Activated T-cell treated with anti-CD3 and anti-CD28 coated beads, Interleukin-2, amount 50 U/mL, for 72 hours (primary cell): Measurements from ENCODE around the gene GPR15LG. TPM values are rescaled to one million over a fixed set of nuclear protein-coding genes. Genes with fewer than 3 reads are reported as not detected.
"Not testable (repeated sequence)": the region's sequence is repeated elsewhere in the genome, so short reads cannot be mapped to it uniquely, and the experiment has no call there.

Experiments used
- ATAC-seq, 2 donors: fragments of 150-1000 bp; cut with Tn5 transposase; replicated peaks in 1 of 2; 2 replicates each; pipeline ENCODE4 v1.10.0; 2021; ENCODE audit warnings: moderate library complexity in 2 of 2, mild to moderate bottlenecking in 1 of 2
- DNase-seq, 2 donors: peaks; one replicate each; pipeline ENCODE4 v3.0.0; 2021 to 2022; ENCODE audit warnings: mixed read lengths in 1 of 2
- H3K27ac Mint-ChIP-seq: one replicate; pipeline ENCODE4 v1.8.0; 2022; ENCODE audit warnings: mild to moderate bottlenecking, moderate library complexity, mixed read lengths
- H3K27me3 Mint-ChIP-seq: one replicate; pipeline ENCODE4 v1.8.0; 2022; ENCODE audit warnings: low read depth, mixed read lengths
- H3K36me3 Mint-ChIP-seq, 2 donors: one replicate each; pipeline ENCODE4 v1.8.0; 2022; ENCODE audit warnings: mixed read lengths in 2 of 2, mild to moderate bottlenecking in 1 of 2; ENCODE audit not compliant: insufficient read depth in 2 of 2
- H3K4me1 Mint-ChIP-seq: one replicate; pipeline ENCODE4 v1.8.0; 2022; ENCODE audit warnings: low read depth, mixed read lengths
- H3K4me3 Mint-ChIP-seq, 2 donors: one replicate each; pipeline ENCODE4 v1.8.0; 2022; ENCODE audit warnings: mild to moderate bottlenecking in 2 of 2, mixed read lengths in 2 of 2, moderate library complexity in 2 of 2
- H3K9me3 Mint-ChIP-seq, 2 donors: one replicate each; pipeline ENCODE4 v1.8.0; 2022; ENCODE audit warnings: mixed read lengths in 2 of 2
- total RNA-seq, 2 donors: library from RNA; stranded (reverse); gene quantifications; one replicate each; pipeline ENCODE4 v1.2.3, GENCODE V29; 2022

The GPR15LG gene
- not detected for total RNA-seq

DNA sequence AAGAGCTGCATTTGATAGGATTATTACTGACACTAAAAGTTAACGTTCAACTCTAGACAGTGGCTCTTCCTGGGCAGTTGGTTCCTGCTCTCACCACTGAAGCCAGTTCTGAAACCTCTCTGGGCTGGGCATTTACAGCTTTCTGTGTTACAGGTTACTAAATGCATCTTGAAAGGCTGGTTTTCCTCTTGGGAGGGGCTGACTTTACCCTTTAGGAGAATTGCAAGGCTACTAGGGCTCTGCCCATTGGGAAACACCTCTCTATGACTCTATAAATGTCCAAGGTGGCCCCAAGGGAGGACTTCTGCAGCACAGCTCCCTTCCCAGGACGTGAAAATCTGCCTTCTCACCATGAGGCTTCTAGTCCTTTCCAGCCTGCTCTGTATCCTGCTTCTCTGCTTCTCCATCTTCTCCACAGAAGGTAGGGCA lies at the start of gene GPR15LG:
Gene GPR15LG (plus strand): TSS at position 301 of the 429 bp plus-strand sequence. CDS start 51 bp downstream, at position 352.
- H3K4me3 Mint-ChIP-seq = no peak within 1 kb of the TSS
- H3K27ac Mint-ChIP-seq = no peak within 1 kb of the TSS
- peaks cover 12% of the 10 kb centered on the region for H3K4me1 Mint-ChIP-seq
- DNase-seq (no peak), ATAC-seq (no peak)
- H3K9me3 Mint-ChIP-seq = no peaks in the 10 kb centered on the region
- no peaks in the 10 kb centered on the region for H3K36me3 Mint-ChIP-seq
- H3K27me3 Mint-ChIP-seq = no peaks in the 10 kb centered on the region

DNA sequence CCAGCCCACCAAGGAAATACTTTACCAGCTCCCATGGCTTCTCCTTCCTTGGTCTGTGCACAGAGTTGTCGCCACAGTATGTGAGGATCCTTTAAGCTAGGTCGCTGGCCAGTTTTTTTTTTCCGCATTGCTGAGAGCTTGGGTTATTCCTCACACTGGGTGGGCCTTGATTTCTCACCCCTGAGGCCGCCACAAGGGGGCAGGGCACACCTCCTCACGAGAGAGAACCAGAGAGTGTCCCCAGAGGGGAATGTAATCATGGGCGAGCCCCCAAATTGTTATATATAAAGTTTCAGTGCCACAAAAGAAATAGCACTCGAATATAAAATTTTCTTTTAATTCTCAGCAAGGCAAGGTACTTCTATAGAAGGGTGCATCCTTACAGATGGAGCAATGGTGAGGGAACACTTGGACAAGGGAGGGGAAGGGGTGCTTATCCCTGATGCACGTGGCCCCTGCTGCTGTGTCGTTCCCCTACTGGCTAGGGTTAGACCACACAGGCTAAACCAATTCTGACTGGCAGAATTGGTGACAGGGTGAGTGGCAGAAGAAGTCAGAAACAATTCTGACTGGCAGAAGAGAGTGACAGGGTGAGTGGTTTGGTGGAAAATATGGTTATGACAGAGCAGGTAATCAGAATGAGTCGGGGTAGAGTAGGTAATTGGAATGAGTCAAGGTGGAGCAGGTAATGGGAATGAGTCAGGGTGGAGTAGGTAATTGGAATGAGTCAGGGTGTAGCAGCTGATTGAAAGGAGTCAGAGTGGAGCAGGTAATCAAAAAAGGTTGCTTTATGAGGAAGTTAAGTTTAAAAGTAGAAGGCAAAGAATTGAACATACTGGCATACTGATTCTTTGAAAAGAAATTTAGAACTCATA lies 47.5 kb upstream of the GPR15LG start:
- H3K4me1 Mint-ChIP-seq, H3K27ac Mint-ChIP-seq, H3K4me3 Mint-ChIP-seq: not testable (repeated sequence)
- Mint-ChIP-seq H3K36me3 (peaks cover 13 to 16% of the 10 kb centered on the region in 2 donors), H3K9me3 (peaks cover 10 to 20% of the 10 kb centered on the region in 2 donors), H3K27me3 (peaks cover 24% of the 10 kb centered on the region)
- DNase-seq (peak; percentile 12 to 18), ATAC-seq (peak; percentile 80 to 84)

DNA sequence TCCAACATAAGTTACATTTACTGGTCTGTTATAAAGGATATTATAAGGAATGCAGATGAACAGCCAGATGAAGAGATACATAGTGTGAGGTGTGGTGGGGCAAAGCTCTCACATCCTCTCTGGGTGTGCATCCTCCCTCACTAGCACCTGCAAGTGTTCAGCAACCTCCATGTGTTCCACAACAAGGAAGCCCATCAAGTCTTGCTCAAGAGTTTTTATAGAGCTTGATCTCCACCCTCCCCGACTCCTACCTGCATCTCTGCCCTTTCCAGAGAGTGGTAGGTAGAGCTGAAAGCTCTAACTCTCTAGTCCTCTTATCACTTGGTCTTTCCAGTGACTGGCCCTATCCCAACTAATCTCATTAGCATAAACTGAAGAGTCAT lies 46.8 kb upstream of the GPR15LG start:
- Mint-ChIP-seq H3K27ac (no peak overlapping the region), H3K4me3 (no peak overlapping the region), H3K4me1 (no peaks in the 10 kb centered on the region), H3K9me3 (peaks cover 10 to 20% of the 10 kb centered on the region in 2 donors), H3K36me3 (peaks cover 13 to 16% of the 10 kb centered on the region in 2 donors), H3K27me3 (peaks cover 28% of the 10 kb centered on the region)
- DNase-seq = no peak
- ATAC-seq = no peak

DNA sequence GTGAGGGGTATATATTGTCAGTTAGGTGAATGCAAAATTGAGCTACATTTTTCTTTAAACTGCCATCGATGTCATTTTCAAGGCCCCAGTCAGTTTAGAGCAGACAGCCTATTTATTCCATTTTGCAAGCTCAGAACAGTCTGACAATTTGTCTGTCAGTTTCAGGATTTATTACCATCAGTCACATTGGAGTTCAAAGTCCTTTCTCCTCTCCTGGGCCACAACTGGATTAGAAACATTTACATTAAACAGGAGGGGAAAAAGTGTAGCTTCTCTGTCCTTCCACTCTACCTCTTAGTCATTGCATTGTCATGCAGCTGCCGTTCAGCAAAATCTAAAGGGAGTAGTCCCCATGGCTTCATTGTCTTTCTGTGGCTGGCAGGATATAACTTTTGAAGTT lies 37.8 kb upstream of the GPR15LG start:
- Mint-ChIP-seq H3K36me3 (peaks cover 6 to 8% of the 10 kb centered on the region in 2 donors), H3K4me3 (no peak overlapping the region), H3K4me1 (peaks cover 21% of the 10 kb centered on the region), H3K27ac (no peak overlapping the region), H3K9me3 (peaks cover 0 to 2% of the 10 kb centered on the region in 2 donors), H3K27me3 (peaks cover 8% of the 10 kb centered on the region)
- DNase-seq = no peak
- no peak for ATAC-seq

DNA sequence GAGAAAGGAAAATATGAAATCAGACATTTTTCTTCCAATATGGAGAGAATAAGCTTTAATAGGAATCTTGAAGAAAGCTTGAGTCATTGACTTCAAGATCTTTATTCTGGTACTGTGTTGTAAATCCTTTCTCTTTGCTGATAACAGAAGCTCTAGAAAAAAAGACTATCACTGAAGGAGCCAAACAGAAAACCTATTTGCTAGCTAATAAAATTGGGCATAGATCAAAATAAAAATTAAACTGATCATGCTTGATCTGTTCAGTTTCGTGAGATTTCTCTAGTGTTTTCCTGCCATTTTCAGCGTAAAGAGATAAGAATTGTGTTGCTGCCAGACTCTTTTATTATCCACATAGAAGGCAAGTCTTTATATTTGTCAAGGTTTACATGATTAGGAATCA lies 35.8 kb upstream of the GPR15LG start:
- Mint-ChIP-seq H3K4me1 (peaks cover 35% of the 10 kb centered on the region), H3K27ac (peak overlapping the region; percentile 99), H3K4me3 (peak overlapping the region in 1 of 2 donors; percentile 98), H3K27me3 (no peaks in the 10 kb centered on the region), H3K9me3 (peaks cover 0 to 2% of the 10 kb centered on the region in 2 donors), H3K36me3 (peaks cover 8 to 20% of the 10 kb centered on the region in 2 donors)
- DNase-seq = no peak
- no peak for ATAC-seq

DNA sequence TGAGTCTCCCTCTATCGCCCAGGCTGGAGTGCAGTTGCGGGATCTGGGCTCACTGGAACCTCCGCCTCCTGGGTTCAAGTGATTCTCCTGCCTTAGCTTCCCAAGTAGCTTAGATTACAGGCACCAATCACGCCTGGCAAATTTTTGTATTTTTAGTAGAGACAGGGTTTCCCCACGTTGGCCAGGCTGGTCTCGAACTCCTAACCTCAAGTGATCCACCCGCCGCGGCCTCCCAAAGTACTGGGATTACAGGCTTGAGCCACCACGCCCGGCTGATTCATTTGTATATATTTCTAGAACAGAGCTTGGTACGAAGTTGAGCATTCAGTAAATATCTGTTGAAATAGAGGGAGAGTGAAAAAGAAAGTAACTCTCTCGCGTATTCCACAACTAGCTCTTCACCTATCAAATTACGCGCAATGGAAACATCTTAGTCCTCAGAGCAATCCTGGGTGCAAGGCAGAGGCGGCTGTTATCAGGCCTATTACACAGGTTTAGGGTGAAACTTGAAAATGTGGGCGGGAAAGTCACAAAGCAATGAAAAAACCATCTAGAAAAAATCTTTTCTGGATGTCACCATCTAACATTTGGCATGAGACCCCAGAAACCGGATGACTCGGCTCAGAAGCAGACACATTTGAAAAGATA lies 35.0 kb upstream of the GPR15LG start:
- peak overlapping the region; percentile 99 for H3K27ac Mint-ChIP-seq
- H3K27me3 Mint-ChIP-seq = no peaks in the 10 kb centered on the region
- ATAC-seq (peak; percentile 65 to 69), DNase-seq (peak; percentile 69 to 71)
- peak overlapping the region; percentile 91 to 98 for H3K4me3 Mint-ChIP-seq
- peaks cover 35% of the 10 kb centered on the region for H3K4me1 Mint-ChIP-seq
- H3K36me3 Mint-ChIP-seq = peaks cover 9 to 28% of the 10 kb centered on the region in 2 donors
- H3K9me3 Mint-ChIP-seq = peaks cover 0 to 2% of the 10 kb centered on the region in 2 donors

DNA sequence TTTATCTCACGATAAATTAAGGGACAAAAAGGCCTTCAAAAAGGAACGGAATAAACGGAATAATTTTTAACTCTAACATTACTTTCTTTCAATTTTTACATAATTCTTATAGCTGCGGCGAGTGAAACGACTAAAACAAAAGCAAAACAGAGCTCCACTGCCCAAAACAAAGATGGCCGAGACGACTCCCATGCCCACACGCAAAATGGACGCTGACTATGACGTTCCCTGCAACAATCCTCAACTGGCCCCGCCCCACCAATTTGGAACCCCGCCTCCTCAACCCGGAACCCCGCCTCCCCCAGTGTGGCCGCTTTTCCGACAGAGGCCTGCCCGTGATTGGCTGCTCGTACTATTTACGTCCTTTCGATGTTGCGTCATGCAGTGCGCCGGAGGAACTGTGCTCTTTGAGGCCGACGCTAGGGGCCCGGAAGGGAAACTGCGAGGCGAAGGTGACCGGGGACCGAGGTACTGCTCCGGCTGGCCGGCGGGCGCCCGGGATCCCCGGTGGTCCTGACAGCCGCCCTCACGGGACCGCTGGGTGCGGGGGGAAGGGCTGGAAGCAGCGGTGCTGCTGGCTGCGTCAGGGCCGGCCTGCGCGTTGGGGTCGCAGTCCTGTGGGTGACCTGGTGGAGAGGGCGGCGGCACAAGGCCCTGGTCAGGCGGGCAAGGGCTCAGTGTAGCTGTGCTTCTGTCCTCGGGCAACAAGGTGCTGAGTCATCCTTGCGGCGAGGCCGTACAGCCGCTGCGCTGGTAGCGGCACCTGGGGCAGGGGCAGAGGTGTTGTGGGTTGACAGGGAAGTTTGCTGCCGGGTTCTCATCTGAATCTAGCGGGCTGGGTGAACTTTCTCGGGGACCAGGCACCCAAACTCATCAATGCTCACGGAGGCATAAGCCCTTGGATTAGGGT lies 34.2 kb upstream of the GPR15LG start, which contains the start of gene GHITM:
Gene GHITM (plus strand): TSS at position 384 of the 910 bp plus-strand sequence. CDS start 1,992 bp downstream, outside the sequence.
- DNase-seq (peak; percentile 99), ATAC-seq (peak; percentile 91 to 92)
- H3K4me3 Mint-ChIP-seq = peak within 1 kb of the TSS; percentile 91 to 98
- peaks cover 12 to 32% of the 10 kb centered on the region in 2 donors for H3K36me3 Mint-ChIP-seq
- H3K4me1 Mint-ChIP-seq = peaks cover 35% of the 10 kb centered on the region
- peaks cover 0 to 2% of the 10 kb centered on the region in 2 donors for H3K9me3 Mint-ChIP-seq
- peak within 1 kb of the TSS; percentile 99 for H3K27ac Mint-ChIP-seq
- no peaks in the 10 kb centered on the region for H3K27me3 Mint-ChIP-seq

DNA sequence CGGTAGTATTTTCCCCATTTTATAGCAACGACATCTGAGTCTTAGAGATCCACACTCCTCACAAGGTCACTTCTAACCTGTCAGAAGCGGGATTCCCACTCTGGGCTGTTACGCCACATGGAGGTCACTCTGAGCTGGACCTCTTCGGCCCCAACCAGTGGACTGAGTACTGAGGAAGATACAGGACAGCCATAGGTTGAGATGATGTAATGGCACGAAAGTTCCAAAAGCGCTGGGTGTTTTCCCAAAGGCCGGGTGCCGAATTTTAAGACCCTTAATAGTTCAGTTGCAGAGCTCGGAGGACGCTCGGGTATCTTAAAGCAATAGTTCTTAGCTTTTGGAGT lies 33.6 kb upstream of the GPR15LG start:
- Mint-ChIP-seq H3K36me3 (peaks cover 12 to 36% of the 10 kb centered on the region in 2 donors), H3K4me1 (peaks cover 35% of the 10 kb centered on the region), H3K9me3 (peaks cover 0 to 2% of the 10 kb centered on the region in 2 donors), H3K27me3 (no peaks in the 10 kb centered on the region), H3K27ac (peak overlapping the region; percentile 99), H3K4me3 (peak overlapping the region; percentile 91 to 98)
- ATAC-seq (no peak), DNase-seq (peak; percentile 6 to 25)

DNA sequence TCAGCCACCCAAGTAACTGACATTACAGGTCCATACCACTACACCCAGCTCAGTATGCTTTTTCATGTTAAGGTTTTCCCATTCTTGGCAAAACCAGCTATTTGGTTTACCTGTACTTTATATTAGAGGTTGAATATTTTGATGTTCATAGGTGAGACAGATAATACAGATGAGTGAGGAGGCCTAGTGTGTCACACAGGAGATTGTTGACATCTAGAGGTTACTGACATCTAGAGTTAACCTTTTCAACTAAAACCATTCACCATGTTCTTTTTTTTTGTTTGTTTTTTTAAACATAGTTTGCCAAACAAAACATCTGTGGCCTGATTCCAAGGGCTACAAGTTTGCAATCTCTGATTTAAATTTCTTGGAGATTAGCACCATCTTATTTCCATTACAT lies 26.3 kb upstream of the GPR15LG start:
- Mint-ChIP-seq H3K4me1 (peaks cover 3% of the 10 kb centered on the region), H3K9me3 (no peaks in the 10 kb centered on the region), H3K4me3 (no peak overlapping the region), H3K27me3 (no peaks in the 10 kb centered on the region), H3K27ac (peak overlapping the region; percentile 50), H3K36me3 (peaks cover 19 to 40% of the 10 kb centered on the region in 2 donors)
- ATAC-seq (no peak), DNase-seq (no peak)

DNA sequence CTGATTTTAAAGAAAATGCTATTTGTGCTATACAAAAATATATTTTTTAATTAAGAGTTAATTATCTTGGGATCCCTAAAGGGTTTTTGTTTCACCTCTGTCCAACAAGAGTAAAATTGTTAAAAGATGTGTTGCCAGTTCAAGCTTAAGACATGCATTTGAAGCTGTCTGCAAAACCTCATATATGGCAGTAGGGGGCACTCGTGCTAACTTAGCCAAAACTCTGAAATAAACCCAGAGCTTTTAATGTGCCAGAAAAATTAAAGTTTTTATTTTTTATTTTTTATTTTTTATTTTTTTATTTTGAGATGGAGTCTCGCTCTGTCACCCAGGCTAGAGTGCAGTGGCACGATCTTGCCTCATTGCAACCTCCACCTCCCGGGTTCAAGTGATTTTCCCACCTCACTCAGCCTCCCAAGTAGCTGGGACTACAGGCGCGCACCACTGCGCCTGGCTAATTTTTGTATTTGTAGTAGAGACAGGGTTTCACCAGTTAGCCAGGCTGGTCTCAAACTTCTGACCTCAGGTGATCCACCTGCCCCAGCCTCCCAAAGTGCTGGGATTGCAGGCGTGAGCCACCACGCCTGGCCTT lies 25.5 kb upstream of the GPR15LG start:
- not testable (repeated sequence) for H3K9me3 Mint-ChIP-seq, ATAC-seq, H3K27me3 Mint-ChIP-seq, H3K4me3 Mint-ChIP-seq, H3K27ac Mint-ChIP-seq
- Mint-ChIP-seq H3K36me3 (peaks cover 19 to 40% of the 10 kb centered on the region in 2 donors), H3K4me1 (peaks cover 11% of the 10 kb centered on the region)
- DNase-seq = peak in 1 of 2 donors; percentile 12

DNA sequence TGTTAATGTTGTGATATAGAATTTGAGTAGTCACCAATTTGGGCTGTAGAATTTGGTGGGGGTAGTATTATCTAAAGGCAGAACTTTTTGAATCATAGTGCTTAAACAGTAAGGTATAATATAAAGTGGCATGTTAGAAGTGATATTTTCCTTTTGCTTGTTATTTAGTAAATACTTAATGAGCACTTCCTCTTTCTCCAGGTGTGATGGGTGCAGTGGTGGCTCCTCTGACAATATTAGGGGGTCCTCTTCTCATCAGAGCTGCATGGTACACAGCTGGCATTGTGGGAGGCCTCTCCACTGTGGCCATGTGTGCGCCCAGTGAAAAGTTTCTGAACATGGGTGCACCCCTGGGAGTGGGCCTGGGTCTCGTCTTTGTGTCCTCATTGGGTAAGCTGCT lies 23.7 kb upstream of the GPR15LG start:
- Mint-ChIP-seq H3K4me3 (no peak overlapping the region), H3K36me3 (peaks cover 15 to 35% of the 10 kb centered on the region in 2 donors), H3K27me3 (no peaks in the 10 kb centered on the region), H3K4me1 (peaks cover 16% of the 10 kb centered on the region), H3K9me3 (no peaks in the 10 kb centered on the region), H3K27ac (peak overlapping the region; percentile 47)
- DNase-seq (no peak), ATAC-seq (no peak)

DNA sequence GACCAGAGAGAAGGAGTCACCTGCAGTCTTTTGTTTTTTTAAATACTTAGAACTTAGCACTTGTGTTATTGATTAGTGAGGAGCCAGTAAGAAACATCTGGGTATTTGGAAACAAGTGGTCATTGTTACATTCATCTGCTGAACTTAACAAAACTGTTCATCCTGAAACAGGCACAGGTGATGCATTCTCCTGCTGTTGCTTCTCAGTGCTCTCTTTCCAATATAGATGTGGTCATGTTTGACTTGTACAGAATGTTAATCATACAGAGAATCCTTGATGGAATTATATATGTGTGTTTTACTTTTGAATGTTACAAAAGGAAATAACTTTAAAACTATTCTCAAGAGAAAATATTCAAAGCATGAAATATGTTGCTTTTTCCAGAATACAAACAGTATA lies 20.8 kb upstream of the GPR15LG start:
- Mint-ChIP-seq H3K4me1 (peaks cover 33% of the 10 kb centered on the region), H3K36me3 (peaks cover 7 to 35% of the 10 kb centered on the region in 2 donors), H3K4me3 (no peak overlapping the region), H3K9me3 (no peaks in the 10 kb centered on the region), H3K27me3 (no peaks in the 10 kb centered on the region), H3K27ac (peak overlapping the region; percentile 94)
- ATAC-seq (peak in 1 of 2 donors; percentile 34), DNase-seq (no peak)
